DOHH2 (cell line): Measurements from ENCODE around the gene GRK7.
"Not testable (repeated sequence)": the region's sequence is repeated elsewhere in the genome, so short reads cannot be mapped to it uniquely, and the experiment has no call there.

Experiments
- H3F3A ChIP-seq: fragments of 200-600 bp; sonication (generic), shearing (Covaris generic); 2 replicates; pipeline ENCODE4 v1.6.0; 2016; ENCODE audit warnings: antibody characterized with exemption, mild to moderate bottlenecking; ENCODE audit not compliant: control insufficient read depth, insufficient read depth
- H3K27ac ChIP-seq: fragments of 200-600 bp; sonication (generic); 2 replicates; pipeline ENCODE4 v1.5.1; 2014; ENCODE audit warnings: low read depth, mild to moderate bottlenecking, low read length, moderate library complexity
- H3K27me3 ChIP-seq: fragments of 200-600 bp; sonication (generic); 2 replicates; pipeline ENCODE4 v1.6.1; 2014; ENCODE audit warnings: mild to moderate bottlenecking, low read length, mixed read lengths; ENCODE audit not compliant: control insufficient read depth
- H3K36me3 ChIP-seq: fragments of 200-600 bp; sonication (generic); 2 replicates; pipeline ENCODE4 v1.6.1; 2014; ENCODE audit warnings: mild to moderate bottlenecking, low read length, moderate library complexity, mixed read lengths; ENCODE audit not compliant: control insufficient read depth
- H3K4me1 ChIP-seq: fragments of 200-600 bp; sonication (generic); 2 replicates; pipeline ENCODE4 v1.6.1; 2014; ENCODE audit warnings: mild to moderate bottlenecking, low read length, mixed read lengths; ENCODE audit not compliant: control insufficient read depth
- H3K4me2 ChIP-seq: fragments of 200-600 bp; sonication (generic); 2 replicates; pipeline ENCODE4 v1.6.0; 2014; ENCODE audit warnings: mild to moderate bottlenecking, low read length, moderate library complexity
- H3K4me3 ChIP-seq: fragments of 200-600 bp; sonication (generic); 2 replicates; pipeline ENCODE4 v1.5.1; 2014; ENCODE audit warnings: mild to moderate bottlenecking, low read length, mixed read lengths
- H3K79me2 ChIP-seq: fragments of 200-600 bp; sonication (generic); 2 replicates; pipeline ENCODE4 v1.6.1; 2014; ENCODE audit warnings: mild to moderate bottlenecking, low read length, mixed read lengths; ENCODE audit not compliant: control insufficient read depth
- H3K9me2 ChIP-seq: fragments of 200-600 bp; sonication (generic); replicated peaks from 2 replicates; pipeline ENCODE4 v1.6.1; 2014; ENCODE audit warnings: mild to moderate bottlenecking, low read length, mixed read lengths; ENCODE audit not compliant: control insufficient read depth
- H3K9me3 ChIP-seq: fragments of 200-600 bp; sonication (generic); 2 replicates; pipeline ENCODE4 v1.6.1; 2014; ENCODE audit warnings: antibody characterized with exemption, low read length, mixed read lengths; ENCODE audit not compliant: control insufficient read depth, insufficient read depth
- H4K20me1 ChIP-seq: fragments of 200-600 bp; sonication (generic); 2 replicates; pipeline ENCODE4 v1.6.0; 2014; ENCODE audit warnings: low read depth, mild to moderate bottlenecking, antibody characterized with exemption, low read length, moderate library complexity; ENCODE audit not compliant: control insufficient read depth, insufficient read depth
- CTCF ChIP-seq: fragments of 200-600 bp; sonication (generic); IDR thresholded peaks from one replicate; pipeline ENCODE4 v1.5.1; 2014; ENCODE audit warnings: antibody characterized with exemption, mild to moderate bottlenecking, low read depth, low read length; ENCODE audit not compliant: poor library complexity, severe bottlenecking
- EZH2phosphoT487 ChIP-seq: fragments of 200-600 bp; sonication (generic); IDR thresholded peaks from 2 replicates; pipeline ENCODE4 v1.6.1; 2017; ENCODE audit warnings: borderline replicate concordance, mild to moderate bottlenecking, antibody characterized with exemption, low read length, moderate library complexity, mixed read lengths

GRK7 gene

DNA sequence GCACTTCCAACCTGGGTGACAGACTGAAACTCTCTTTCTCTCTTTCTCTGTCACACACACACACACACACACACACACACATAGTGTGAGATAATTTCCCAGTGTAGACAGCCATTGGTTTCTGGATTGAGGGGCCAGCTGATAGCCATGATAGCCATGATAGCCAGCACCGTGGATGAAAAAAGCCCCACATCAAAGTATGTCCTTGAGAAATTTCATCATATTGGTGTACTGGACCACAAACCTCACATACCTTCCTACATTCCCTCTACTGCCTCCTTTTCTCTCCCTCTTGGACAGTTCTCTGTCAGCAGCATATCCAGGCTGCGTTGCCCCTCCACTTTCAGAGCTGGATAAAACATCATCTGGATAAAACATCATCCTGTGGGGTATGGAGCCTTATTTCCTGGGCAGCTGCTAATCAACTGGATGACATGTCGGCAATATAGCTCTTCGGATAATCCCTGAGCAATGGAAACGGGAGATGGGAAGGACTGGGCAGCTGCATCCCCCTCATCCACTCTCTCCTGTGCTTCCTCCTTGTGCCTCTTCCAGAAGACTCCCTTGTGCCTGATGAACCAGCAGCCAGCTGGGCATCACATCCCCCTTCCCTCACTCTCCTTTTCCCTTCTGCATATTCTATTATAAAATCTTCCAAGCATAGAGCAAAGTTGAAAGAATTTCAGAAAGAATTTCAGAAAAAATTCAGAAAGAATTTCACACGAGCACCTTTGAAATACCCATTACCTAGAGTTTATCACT is 39.3 kb downstream of the GRK7 start:
- no peak overlapping the region for H3K4me2 ChIP-seq
- no peaks in the 10 kb centered on the region for H3K36me3 ChIP-seq
- H3K79me2 ChIP-seq: no peaks in the 10 kb centered on the region
- H3K4me3 ChIP-seq: no peak overlapping the region
- no peaks in the 10 kb centered on the region for H4K20me1 ChIP-seq
- H3K9me2 ChIP-seq: no peaks in the 10 kb centered on the region
- H3K27ac ChIP-seq: no peak overlapping the region
- H3K4me1 ChIP-seq: peaks cover 8% of the 10 kb centered on the region
- no peaks in the 10 kb centered on the region for H3K9me3 ChIP-seq
- H3F3A ChIP-seq: no peaks in the 10 kb centered on the region
- peaks cover 3% of the 10 kb centered on the region; the same call in 1 of the 2 replicates for H3K27me3 ChIP-seq
- TF ChIP-seq CTCF (no peak), EZH2phosphoT487 (no peak)

- not testable (repeated sequence) for H4K20me1 ChIP-seq, H3F3A ChIP-seq, H3K9me2 ChIP-seq, H3K4me1 ChIP-seq, H3K27ac ChIP-seq, H3K9me3 ChIP-seq, H3K27me3 ChIP-seq, H3K36me3 ChIP-seq, H3K4me2 ChIP-seq, H3K4me3 ChIP-seq, H3K79me2 ChIP-seq
Observed at GRCh38 chr3:141803538-141803937, 40.3 kb downstream of the GRK7 start.

DNA sequence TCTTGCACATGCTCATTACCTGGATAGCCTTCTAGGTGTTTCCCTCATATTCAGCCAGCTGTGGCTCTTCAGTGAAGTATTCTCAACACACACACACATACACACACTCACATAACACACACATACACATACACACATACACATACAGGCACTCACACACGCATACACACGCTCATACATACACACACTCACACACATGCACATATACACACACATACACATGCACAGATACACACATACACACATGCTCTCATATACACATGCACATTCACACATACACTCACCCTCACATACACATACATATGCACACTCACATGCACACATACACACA is 41.2 kb downstream of the GRK7 start:
- H3K27ac ChIP-seq: no peak overlapping the region
- no peaks in the 10 kb centered on the region for H3F3A ChIP-seq
- H3K9me2 ChIP-seq: no peaks in the 10 kb centered on the region
- no peaks in the 10 kb centered on the region for H3K9me3 ChIP-seq
- no peak overlapping the region for H3K4me3 ChIP-seq
- peaks cover 3% of the 10 kb centered on the region; the same call in 1 of the 2 replicates for H3K27me3 ChIP-seq
- H3K79me2 ChIP-seq: no peaks in the 10 kb centered on the region
- H3K36me3 ChIP-seq: no peaks in the 10 kb centered on the region
- H3K4me1 ChIP-seq: no peaks in the 10 kb centered on the region
- H3K4me2 ChIP-seq: no peak overlapping the region
- no peak for TF ChIP-seq CTCF
- TF ChIP-seq EZH2phosphoT487: no peak
- no peaks in the 10 kb centered on the region for H4K20me1 ChIP-seq

- no peak overlapping the region for H3K4me2 ChIP-seq
- H3K27me3 ChIP-seq: peaks cover 3% of the 10 kb centered on the region; the same call in 1 of the 2 replicates
- H3K9me2 ChIP-seq: no peaks in the 10 kb centered on the region
- H3K4me1 ChIP-seq: no peaks in the 10 kb centered on the region
- TF ChIP-seq CTCF (no peak), EZH2phosphoT487 (no peak)
- no peaks in the 10 kb centered on the region for H3K79me2 ChIP-seq
- no peak overlapping the region for H3K27ac ChIP-seq
- H3F3A ChIP-seq: no peaks in the 10 kb centered on the region
- H4K20me1 ChIP-seq: no peaks in the 10 kb centered on the region
- H3K36me3 ChIP-seq: no peaks in the 10 kb centered on the region
- no peaks in the 10 kb centered on the region for H3K9me3 ChIP-seq
- no peak overlapping the region for H3K4me3 ChIP-seq
Observed at GRCh38 chr3:141804778-141805639, 41.8 kb downstream of the GRK7 start.
